Fibroblast of lung (primary cell): ENCODE data around the gene TUBA4A.

ENCODE experiments used
- CTCF ChIP-seq, 2 donors: IDR thresholded peaks in 1 of 2; conservative IDR thresholded peaks in 1 of 2; 1 replicate in 1 of 2; 2 replicates in 1 of 2; pipeline ENCODE4 v1.5.1; 2011 to 2012; ENCODE audit warnings: low read length in 2 of 2, control low read depth in 1 of 2, inconsistent platforms in 1 of 2, low read depth in 1 of 2, mild to moderate bottlenecking in 1 of 2
- EZH2 ChIP-seq: IDR thresholded peaks from 2 replicates; pipeline ENCODE4 v1.5.1; 2012; ENCODE audit warnings: low read length, control low read depth, mild to moderate bottlenecking; ENCODE audit errors: missing control alignments

GRCh38 chr2:219285373-219285735 lies 31.6 kb upstream of the TUBA4A start:
- TF ChIP-seq CTCF (conservative IDR thresholded peaks at IDR 0.05 in 1 of 2, IDR thresholded peaks at IDR 0.05 in 1 of 2; ENCODE audit: low read depth in 1 of 2, low read length in 2 of 2) (no peak), EZH2 (no peak)
